Neural cell (in vitro differentiated cells): Measurements from ENCODE around the gene STARD13. TPM values are rescaled to one million over a fixed set of nuclear protein-coding genes. Genes with fewer than 3 reads are reported as not detected.

ENCODE experiments used
- H2AFZ ChIP-seq: fragments of 200-600, 300-800 bp; sonication (generic), shearing (Covaris generic); 2 replicates; pipeline ENCODE4 v1.6.0; 2014; ENCODE audit warnings: low read depth, mild to moderate bottlenecking, antibody characterized with exemption, low read length, moderate library complexity
- H3F3A ChIP-seq: fragments of 200-600 bp; shearing (Covaris generic); 2 replicates; pipeline ENCODE4 v1.6.1; 2016; ENCODE audit warnings: mild to moderate bottlenecking, moderate library complexity, mixed read lengths, antibody characterized with exemption, low read length; ENCODE audit not compliant: insufficient read depth, poor library complexity, severe bottlenecking
- H3K27ac ChIP-seq: fragments of 200-600, 300-800 bp; sonication (generic), shearing (Covaris generic); 2 replicates; pipeline ENCODE4 v1.5.1; 2014; ENCODE audit warnings: mild to moderate bottlenecking, low read length, moderate library complexity
- H3K27me3 ChIP-seq: fragments of 300-800, 200-600 bp; sonication (generic), shearing (Covaris generic); 2 replicates; pipeline ENCODE4 v1.6.0; 2014; ENCODE audit warnings: mild to moderate bottlenecking, low read depth, low read length, moderate library complexity; ENCODE audit not compliant: insufficient read depth
- H3K36me3 ChIP-seq: fragments of 300-800, 200-600 bp; sonication (generic), shearing (Covaris generic); 2 replicates; pipeline ENCODE4 v1.5.1; 2014; ENCODE audit warnings: mild to moderate bottlenecking, antibody characterized with exemption, low read length, moderate library complexity; ENCODE audit not compliant: insufficient read depth
- H3K4me2 ChIP-seq: fragments of 300-800, 200-600 bp; sonication (generic), shearing (Covaris generic); 2 replicates; pipeline ENCODE4 v1.6.0; 2014; ENCODE audit warnings: mild to moderate bottlenecking, low read length
- H3K4me3 ChIP-seq: fragments of 300-800, 200-600 bp; sonication (generic), shearing (Covaris generic); 2 replicates; pipeline ENCODE4 v1.5.1; 2014; ENCODE audit warnings: mild to moderate bottlenecking, low read length, moderate library complexity
- H3K79me2 ChIP-seq: fragments of 200-600 bp; shearing (Covaris generic); replicated peaks from 2 replicates; pipeline ENCODE4 v1.6.0; 2014; ENCODE audit warnings: mild to moderate bottlenecking, low read length, moderate library complexity; ENCODE audit not compliant: insufficient read depth
- H3K9ac ChIP-seq: fragments of 300-800, 200-600 bp; sonication (generic), shearing (Covaris generic); 2 replicates; pipeline ENCODE4 v1.6.1; 2016; ENCODE audit warnings: mild to moderate bottlenecking, low read length, mixed read lengths
- H3K9me2 ChIP-seq: fragments of 200-600 bp; shearing (Covaris generic); 2 replicates; pipeline ENCODE4 v1.6.1; 2016; ENCODE audit warnings: mild to moderate bottlenecking, low read length, mixed read lengths; ENCODE audit not compliant: insufficient read depth
- H3K9me3 ChIP-seq: fragments of 200-600, 300-800 bp; sonication (generic), shearing (Covaris generic); 2 replicates; pipeline ENCODE4 v1.6.1; 2016; ENCODE audit warnings: mild to moderate bottlenecking, mixed run types, low read length, moderate library complexity, mixed read lengths
- H4K20me1 ChIP-seq: fragments of 200-600 bp; shearing (Covaris generic); 2 replicates; pipeline ENCODE4 v1.6.1; 2016; ENCODE audit warnings: mild to moderate bottlenecking, mixed run types; ENCODE audit not compliant: insufficient read depth
- CTCF ChIP-seq: fragments of 450-650 bp; IDR thresholded peaks from 2 replicates; pipeline ENCODE4 v1.5.1; 2014; ENCODE audit warnings: antibody characterized with exemption, mild to moderate bottlenecking, moderate library complexity; ENCODE audit not compliant: poor library complexity, severe bottlenecking
- EP300 ChIP-seq: fragments of 450-650 bp; conservative IDR thresholded peaks from 2 replicates; pipeline ENCODE4 v1.6.1; 2014; ENCODE audit warnings: antibody characterized with exemption, mild to moderate bottlenecking, moderate library complexity; ENCODE audit not compliant: poor library complexity, severe bottlenecking
- EZH2 ChIP-seq: fragments of 200-600, 300-800 bp; shearing (Covaris generic), sonication (generic); IDR thresholded peaks from 2 replicates; pipeline ENCODE4 v1.6.1; 2014; ENCODE audit warnings: antibody characterized with exemption, low read length, borderline replicate concordance, mild to moderate bottlenecking; ENCODE audit not compliant: insufficient read depth, poor library complexity, severe bottlenecking
- MXI1 ChIP-seq: fragments of 450-650 bp; conservative IDR thresholded peaks from 2 replicates; pipeline ENCODE4 v1.6.1; 2014; ENCODE audit warnings: antibody characterized with exemption, mild to moderate bottlenecking; ENCODE audit not compliant: poor library complexity, severe bottlenecking
- POLR2AphosphoS5 ChIP-seq: IDR thresholded peaks from 2 replicates; pipeline ENCODE4 v1.6.1; 2012
- RAD21 ChIP-seq: fragments of 450-650 bp; conservative IDR thresholded peaks from 2 replicates; pipeline ENCODE4 v1.6.1; 2014; ENCODE audit warnings: antibody characterized with exemption, mild to moderate bottlenecking, moderate library complexity
- REST ChIP-seq: IDR thresholded peaks from 2 replicates; pipeline ENCODE4 v1.6.1; 2012; ENCODE audit warnings: borderline replicate concordance
- SMC3 ChIP-seq: fragments of 450-650 bp; conservative IDR thresholded peaks from 2 replicates; pipeline ENCODE4 v1.6.1; 2014; ENCODE audit warnings: antibody characterized with exemption, mild to moderate bottlenecking, moderate library complexity; ENCODE audit not compliant: poor library complexity
- TAF1 ChIP-seq: IDR thresholded peaks from 2 replicates; pipeline ENCODE4 v1.6.1; 2012; ENCODE audit warnings: low read depth
- polyA plus RNA-seq: library from polyadenylated mRNA; depleted of rRNA; stranded (reverse); fragments of >200 nt; gene quantifications from 2 replicates; pipeline ENCODE4 v1.2.3, GENCODE V29; 2014

Gene STARD13
- polyA plus RNA-seq, 1 donor from 2014 or later, result 0.05 TPM

GRCh38 chr13:33053397-33054066 is 232.0 kb downstream of the STARD13 start:
- H2AFZ ChIP-seq, result no peak overlapping the region
- no peaks in the 10 kb centered on the region for H3F3A ChIP-seq
- H4K20me1 ChIP-seq, result no peaks in the 10 kb centered on the region
- no peak overlapping the region for H3K4me2 ChIP-seq
- H3K9me3 ChIP-seq, result no peaks in the 10 kb centered on the region
- no peak overlapping the region for H3K4me3 ChIP-seq
- no peaks in the 10 kb centered on the region for H3K27me3 ChIP-seq
- no peaks in the 10 kb centered on the region for H3K9me2 ChIP-seq
- TF ChIP-seq POLR2AphosphoS5 (no peak), REST (no peak), RAD21 (no peak), EP300 (no peak), TAF1 (no peak), CTCF (no peak), SMC3 (no peak), MXI1 (no peak), EZH2 (no peak)
- H3K9ac ChIP-seq, result no peak overlapping the region
- H3K79me2 ChIP-seq, result no peaks in the 10 kb centered on the region
- H3K36me3 ChIP-seq, result no peaks in the 10 kb centered on the region
- no peak overlapping the region for H3K27ac ChIP-seq
